Upper lobe of left lung (tissue), 4 donors: ENCODE measurements around the gene ZIC1.

Experiments used
- CTCF ChIP-seq, 6 experiments: fragments of 450-650 bp in 4 of 6; fragments of 200-600 bp in 2 of 6; sonication (generic) in 2 of 6; IDR thresholded peaks; one replicate each; pipeline ENCODE4 v1.5.1; 2016 to 2019; ENCODE audit warnings: antibody characterized with exemption in 6 of 6
- POLR2AphosphoS5 ChIP-seq, 2 donors: sonication (generic); formaldehyde crosslinking; IDR thresholded peaks; one replicate each; pipeline ENCODE4 v1.5.1; 2017; ENCODE audit warnings: antibody characterized with exemption in 2 of 2

GRCh38 chr3:147422601-147423536 lies 13.7 kb downstream of the ZIC1 start:
- TF ChIP-seq CTCF (IDR thresholded peaks at IDR 0.05) (no peak), POLR2AphosphoS5 (IDR thresholded peaks at IDR 0.05) (no peak)
